Cardiac muscle cell (in vitro differentiated cells and primary cell): ENCODE measurements around the gene CPAMD8. TPM values are rescaled to one million over a fixed set of nuclear protein-coding genes. Genes with fewer than 3 reads are reported as not detected.

ENCODE experiments used
- DNase-seq, 2 donors: peaks; one replicate each; pipeline versions ENCODE4 v3.0.0 to v3.0.0-alpha.2; 2010 to 2017; ENCODE audit warnings: low read depth in 1 of 2, low spot score in 1 of 2
- H3K27ac ChIP-seq: fragments of 200-600 bp; sonication (generic); 2 replicates; pipeline ENCODE4 v1.5.1; 2016
- H3K27me3 ChIP-seq: fragments of 200-600 bp; sonication (generic); 2 replicates; pipeline ENCODE4 v1.6.0; 2016; ENCODE audit warnings: control low read depth
- H3K36me3 ChIP-seq: fragments of 200-600 bp; sonication (generic); 2 replicates; pipeline ENCODE4 v1.5.1; 2016; ENCODE audit warnings: control low read depth
- H3K4me1 ChIP-seq: fragments of 200-600 bp; sonication (generic); 2 replicates; pipeline ENCODE4 v1.8.1; 2017; ENCODE audit warnings: low read depth, mild to moderate bottlenecking, mixed run types
- H3K4me3 ChIP-seq: fragments of 200-600 bp; sonication (generic); 2 replicates; pipeline ENCODE4 v1.5.1; 2016; ENCODE audit warnings: mild to moderate bottlenecking
- H3K9me3 ChIP-seq: fragments of 200-600 bp; sonication (generic); 2 replicates; pipeline ENCODE4 v1.5.1; 2017; ENCODE audit warnings: low read depth, mild to moderate bottlenecking, control low read depth
- CTCF ChIP-seq: IDR thresholded peaks from 2 replicates; pipeline ENCODE4 v1.5.1; 2012; ENCODE audit warnings: low read depth, mild to moderate bottlenecking, low read length
- polyA plus RNA-seq: library from polyadenylated mRNA; unstranded; fragments of >200 nt; fragmentation: Nextera tagmentation; extraction: Ambion mirVana; gene quantifications from 2 replicates; pipeline ENCODE4 v1.2.1, GENCODE V29; 2016
- total RNA-seq: library from RNA; depleted of rRNA; stranded (reverse); fragments of >200 nt; gene quantifications from 2 replicates; pipeline ENCODE4 v1.2.3, GENCODE V29; 2016

Gene CPAMD8
- total and polyA plus RNA-seq, 2 experiments from 2014 or later: 18.1 to 53.4 TPM

DNA sequence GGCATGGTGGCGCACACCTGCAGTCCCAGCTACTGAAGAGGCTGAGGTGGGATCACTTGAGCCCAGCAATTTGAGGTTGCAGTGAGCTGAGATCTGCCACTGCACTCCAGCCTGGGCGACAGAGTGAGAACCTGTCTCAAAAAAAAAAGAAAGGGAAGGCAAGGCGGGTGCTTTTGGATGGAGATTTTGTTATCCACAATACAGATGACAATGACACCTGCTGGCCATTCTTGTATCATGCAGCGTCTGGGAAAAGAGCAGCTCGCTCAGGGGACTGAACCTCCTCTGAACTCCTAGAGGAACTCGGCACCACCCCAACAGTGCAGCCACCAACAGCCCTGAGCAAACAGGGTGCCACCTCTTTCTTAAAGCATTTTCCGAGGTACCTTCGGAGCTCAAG is 25.8 kb upstream of the CPAMD8 start:
- Histone ChIP-seq H3K9me3 (no peaks in the 10 kb centered on the region), H3K27me3 (no peaks in the 10 kb centered on the region), H3K4me3 (no peak overlapping the region), H3K4me1 (no peaks in the 10 kb centered on the region), H3K36me3 (no peaks in the 10 kb centered on the region), H3K27ac (no peak overlapping the region)
- DNase-seq: peak; percentile 60 to 70
- peak; percentile 66 for TF ChIP-seq CTCF

GRCh38 chr19:17049711-17050280 is 23.2 kb upstream of the CPAMD8 start:
- H3K4me1 ChIP-seq: no peaks in the 10 kb centered on the region
- H3K4me3 ChIP-seq: no peak overlapping the region
- peak in 1 of 2 donors; percentile 56 for DNase-seq
- H3K9me3 ChIP-seq: no peaks in the 10 kb centered on the region
- H3K27me3 ChIP-seq: no peaks in the 10 kb centered on the region
- no peak for TF ChIP-seq CTCF
- no peaks in the 10 kb centered on the region for H3K36me3 ChIP-seq
- H3K27ac ChIP-seq: no peak overlapping the region

DNA sequence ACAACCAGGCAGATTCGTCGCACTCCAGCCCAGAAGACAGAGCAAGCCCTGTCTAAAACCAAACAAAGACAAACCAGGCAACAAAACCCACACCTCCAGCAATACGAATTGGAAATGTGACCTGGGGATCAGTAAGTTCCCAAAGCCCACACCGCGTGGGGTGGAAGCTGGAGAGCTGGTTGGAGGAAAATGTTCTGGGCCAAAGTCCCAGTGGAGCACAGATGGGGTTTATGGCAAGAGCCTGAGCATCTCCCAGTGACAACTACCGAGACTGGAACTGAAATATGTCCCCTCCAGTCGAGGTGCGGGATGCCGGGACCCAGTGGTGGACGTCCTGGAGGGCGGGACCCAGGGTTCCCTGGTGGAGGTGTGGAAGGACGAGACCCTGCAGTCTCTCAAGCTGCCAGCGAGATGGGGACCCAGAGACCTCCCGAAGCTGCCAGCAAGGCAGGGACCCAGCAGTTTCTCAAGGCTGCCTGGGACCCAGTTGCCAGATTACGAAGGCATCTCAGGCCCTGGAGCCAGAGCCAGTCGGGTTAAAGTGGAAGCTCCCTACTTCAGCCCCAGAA is 22.4 kb upstream of the CPAMD8 start:
- H3K4me1 ChIP-seq: no peaks in the 10 kb centered on the region
- no peak overlapping the region for H3K27ac ChIP-seq
- H3K36me3 ChIP-seq: no peaks in the 10 kb centered on the region
- DNase-seq: no peak
- no peaks in the 10 kb centered on the region for H3K27me3 ChIP-seq
- H3K4me3 ChIP-seq: no peak overlapping the region
- no peak for TF ChIP-seq CTCF
- H3K9me3 ChIP-seq: no peaks in the 10 kb centered on the region

GRCh38 chr19:17045907-17046502 is 19.4 kb upstream of the CPAMD8 start:
- H3K9me3 ChIP-seq: no peaks in the 10 kb centered on the region
- H3K36me3 ChIP-seq: no peaks in the 10 kb centered on the region
- TF ChIP-seq CTCF: no peak
- no peaks in the 10 kb centered on the region for H3K27me3 ChIP-seq
- no peak overlapping the region for H3K4me3 ChIP-seq
- no peaks in the 10 kb centered on the region for H3K4me1 ChIP-seq
- no peak for DNase-seq
- no peak overlapping the region for H3K27ac ChIP-seq

- Histone ChIP-seq H3K9me3 (no peaks in the 10 kb centered on the region), H3K4me3 (no peak overlapping the region), H3K4me1 (no peaks in the 10 kb centered on the region), H3K27ac (no peak overlapping the region), H3K36me3 (no peaks in the 10 kb centered on the region), H3K27me3 (no peaks in the 10 kb centered on the region)
- TF ChIP-seq CTCF: no peak
- no peak for DNase-seq
Observed at GRCh38 chr19:17043744-17044143, 17.1 kb upstream of the CPAMD8 start.
